GM19324 (cell line): ENCODE data around the gene DUSP6.

Source experiments
- ATAC-seq: cut with Tn5 transposase; IDR thresholded peaks from one replicate; pipeline ENCODE4 v1.9.1; 2021; ENCODE audit warnings: mild to moderate bottlenecking, moderate library complexity; ENCODE audit not compliant: unreplicated experiment, low FRiP score

DUSP6 gene

GRCh38 chr12:89376844-89377243 is 24.5 kb upstream of the DUSP6 start:
- ATAC-seq: no peak

- no peak for ATAC-seq
Observed at GRCh38 chr12:89376202-89376529, 23.9 kb upstream of the DUSP6 start.

DNA sequence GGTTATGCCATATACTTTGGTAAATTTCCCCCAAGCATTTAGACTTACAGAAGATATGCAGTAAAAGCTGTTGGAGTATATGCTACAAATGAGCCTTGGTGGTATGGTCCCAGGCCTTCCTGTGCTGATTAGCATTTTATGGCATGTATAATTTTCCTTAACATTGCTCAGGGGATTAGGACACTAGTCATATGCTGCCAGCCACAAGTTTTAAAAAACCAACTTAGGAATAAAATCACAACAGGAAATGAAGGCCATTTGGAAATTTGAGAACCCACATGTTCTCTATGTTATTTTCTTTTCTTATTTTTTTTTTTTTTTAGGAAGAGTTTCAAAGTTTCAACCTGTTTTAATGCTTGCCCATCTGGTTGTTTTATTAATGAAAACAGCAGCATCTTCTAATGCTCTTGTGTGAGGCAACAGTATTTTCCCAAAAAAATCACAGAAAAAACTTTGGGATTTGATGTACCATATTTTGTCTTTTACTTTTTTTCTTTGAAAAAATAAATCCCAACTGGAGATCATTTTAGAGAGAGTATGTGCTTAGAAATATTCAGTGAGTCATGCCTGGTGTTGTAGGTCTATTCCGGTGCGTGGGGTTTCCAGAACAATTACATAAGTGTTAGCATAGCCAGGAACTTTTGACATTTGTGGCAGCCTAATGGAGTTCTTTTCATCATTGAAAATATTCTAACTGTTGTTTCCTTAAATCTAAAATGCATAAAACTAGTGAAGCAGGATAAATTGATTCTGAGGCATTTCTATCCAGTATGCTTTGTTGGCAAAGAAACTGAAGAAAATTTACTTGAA is 21.7 kb upstream of the DUSP6 start:
- no peak for ATAC-seq

- ATAC-seq: no peak
Observed at GRCh38 chr12:89372584-89373370, 20.5 kb upstream of the DUSP6 start.

- ATAC-seq: no peak
Observed at GRCh38 chr12:89370850-89371249, 18.5 kb upstream of the DUSP6 start.

- ATAC-seq: no peak
Observed at GRCh38 chr12:89370421-89370831, 18.1 kb upstream of the DUSP6 start.

GRCh38 chr12:89369166-89369565 is 16.9 kb upstream of the DUSP6 start:
- ATAC-seq: no peak

DNA sequence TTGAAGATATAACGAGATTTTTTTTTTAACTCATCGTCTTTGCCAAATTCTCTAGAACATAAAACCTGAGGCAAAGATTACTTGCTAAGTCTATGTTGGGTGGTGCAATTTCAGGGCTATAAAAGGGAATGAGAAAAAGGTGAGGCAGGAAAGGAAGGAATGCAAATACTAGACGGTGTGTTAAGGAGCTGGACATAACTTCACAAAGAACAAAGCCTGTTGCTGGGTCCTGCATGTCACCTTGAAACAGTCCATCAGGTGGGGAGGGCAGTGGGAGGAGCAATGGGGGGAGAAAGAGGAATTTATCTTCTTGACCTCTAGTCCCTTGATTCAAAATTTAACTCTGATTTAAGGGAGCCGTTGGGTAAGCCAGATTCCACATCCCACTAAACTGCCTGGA is 16.1 kb upstream of the DUSP6 start:
- ATAC-seq: no peak

DNA sequence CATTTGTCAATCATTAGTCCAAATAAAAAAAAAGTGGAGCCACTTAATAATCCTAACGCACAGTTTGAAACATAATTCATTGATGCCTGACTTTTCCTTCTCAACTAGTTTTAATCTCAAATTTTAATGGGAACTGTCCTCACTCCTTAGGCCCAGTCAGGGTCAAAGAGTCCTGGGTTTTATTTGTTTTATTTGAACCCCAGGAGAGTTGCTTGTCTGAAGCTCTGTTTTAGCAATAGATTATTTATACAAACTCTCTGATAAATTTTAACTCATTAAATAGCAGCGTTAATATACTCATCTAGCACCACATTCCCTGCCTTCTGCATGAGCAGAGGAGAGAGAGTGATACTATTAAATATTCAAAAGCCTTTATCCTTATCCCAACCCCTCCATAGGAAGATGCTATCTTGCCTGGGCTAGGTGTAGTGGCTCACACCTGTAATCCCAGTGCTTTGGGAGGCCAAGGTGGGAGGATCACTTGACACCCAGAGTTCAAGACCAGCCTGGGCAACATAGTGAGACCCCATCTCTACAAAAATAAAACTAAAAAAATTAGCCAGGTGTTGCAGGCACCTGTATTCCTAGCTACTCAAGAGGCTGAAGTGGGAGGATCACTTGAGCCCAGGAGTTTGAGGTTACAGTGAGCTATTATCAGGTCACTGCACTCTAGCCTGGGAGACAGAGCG is 14.5 kb upstream of the DUSP6 start:
- ATAC-seq: no peak

- no peak for ATAC-seq
Observed at GRCh38 chr12:89364631-89365030, 12.3 kb upstream of the DUSP6 start.

GRCh38 chr12:89364058-89364457 is 11.8 kb upstream of the DUSP6 start:
- ATAC-seq: no peak

- no peak for ATAC-seq
Observed at GRCh38 chr12:89363582-89363981, 11.3 kb upstream of the DUSP6 start.

DNA sequence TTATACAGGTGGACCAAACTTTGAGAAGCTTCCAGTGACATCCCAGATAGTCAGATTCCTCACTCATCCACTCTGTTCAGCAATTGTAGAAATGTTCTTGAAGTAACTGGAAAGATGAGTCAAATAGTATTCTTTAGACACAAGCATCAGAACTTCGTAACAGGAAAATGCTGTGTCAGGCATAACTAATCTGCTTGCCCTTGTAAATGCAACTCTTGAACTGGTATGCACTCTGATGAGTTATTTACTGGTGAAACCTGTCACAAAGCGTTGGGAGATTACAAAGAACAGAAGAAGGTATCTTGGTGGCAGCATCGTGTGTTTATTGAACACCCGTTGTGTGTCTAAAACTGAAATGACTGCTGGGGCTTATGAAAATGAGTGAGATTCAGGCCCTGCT is 10.8 kb upstream of the DUSP6 start:
- no peak for ATAC-seq

DNA sequence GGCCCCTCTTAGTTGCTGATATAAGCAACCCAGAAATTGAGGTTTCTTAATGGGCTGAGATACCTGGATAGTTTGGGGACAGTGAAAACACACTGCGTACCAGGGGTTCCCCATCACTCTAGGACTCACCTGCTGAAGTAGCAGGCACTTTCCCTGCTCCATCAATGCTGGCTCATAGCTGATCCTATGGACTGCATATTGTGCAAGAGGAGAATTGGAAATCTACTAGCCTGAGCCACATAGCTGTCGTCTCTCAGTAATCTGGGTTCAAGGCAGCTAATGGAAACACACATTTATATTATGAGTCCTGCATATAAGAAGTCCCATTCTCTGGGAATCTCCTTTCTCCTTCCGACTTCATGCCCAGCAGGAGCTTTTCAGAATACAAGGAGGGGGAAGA is 7.3 kb upstream of the DUSP6 start:
- ATAC-seq: no peak

DNA sequence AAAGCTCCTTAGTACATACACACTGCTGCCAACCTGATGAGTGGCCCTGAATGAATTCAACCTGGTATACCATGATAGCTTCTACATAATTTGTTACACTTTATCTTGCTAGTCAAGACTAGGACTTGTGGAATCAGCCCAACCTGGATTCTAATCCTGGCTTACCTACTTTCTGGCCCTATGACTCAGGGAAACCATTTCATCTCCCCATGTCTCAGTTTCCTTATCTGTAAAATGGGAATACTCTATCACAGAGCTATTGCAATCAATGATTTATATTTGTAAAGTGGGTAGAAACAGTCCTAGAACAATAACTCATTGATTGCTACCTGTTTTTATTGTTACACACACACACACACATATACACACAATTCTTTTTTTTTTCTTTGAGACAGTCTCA is 6.5 kb upstream of the DUSP6 start:
- no peak for ATAC-seq

DNA sequence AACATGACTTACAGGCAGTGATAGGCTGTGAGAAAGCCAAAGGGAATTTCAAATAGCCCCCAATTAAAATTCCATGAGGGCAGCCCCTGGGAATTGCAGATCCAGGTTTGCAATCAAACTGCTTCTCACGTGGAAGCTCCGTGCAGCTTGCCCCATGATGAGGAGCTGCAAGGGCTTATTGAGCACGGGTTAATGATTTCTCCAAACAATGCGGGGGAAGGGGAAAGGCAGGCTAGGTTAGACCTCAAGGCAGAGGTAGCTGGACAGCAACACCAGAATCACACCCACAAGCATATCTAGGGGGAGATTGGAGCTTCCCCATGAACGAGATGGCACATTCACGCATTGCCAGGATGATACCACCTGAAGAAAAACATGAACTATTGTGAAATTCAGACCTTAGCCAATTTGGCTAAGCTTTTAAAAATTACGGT is 5.0 kb upstream of the DUSP6 start:
- ATAC-seq: no peak

- no peak for ATAC-seq
Observed at GRCh38 chr12:89356069-89356665, 3.9 kb upstream of the DUSP6 start.

DNA sequence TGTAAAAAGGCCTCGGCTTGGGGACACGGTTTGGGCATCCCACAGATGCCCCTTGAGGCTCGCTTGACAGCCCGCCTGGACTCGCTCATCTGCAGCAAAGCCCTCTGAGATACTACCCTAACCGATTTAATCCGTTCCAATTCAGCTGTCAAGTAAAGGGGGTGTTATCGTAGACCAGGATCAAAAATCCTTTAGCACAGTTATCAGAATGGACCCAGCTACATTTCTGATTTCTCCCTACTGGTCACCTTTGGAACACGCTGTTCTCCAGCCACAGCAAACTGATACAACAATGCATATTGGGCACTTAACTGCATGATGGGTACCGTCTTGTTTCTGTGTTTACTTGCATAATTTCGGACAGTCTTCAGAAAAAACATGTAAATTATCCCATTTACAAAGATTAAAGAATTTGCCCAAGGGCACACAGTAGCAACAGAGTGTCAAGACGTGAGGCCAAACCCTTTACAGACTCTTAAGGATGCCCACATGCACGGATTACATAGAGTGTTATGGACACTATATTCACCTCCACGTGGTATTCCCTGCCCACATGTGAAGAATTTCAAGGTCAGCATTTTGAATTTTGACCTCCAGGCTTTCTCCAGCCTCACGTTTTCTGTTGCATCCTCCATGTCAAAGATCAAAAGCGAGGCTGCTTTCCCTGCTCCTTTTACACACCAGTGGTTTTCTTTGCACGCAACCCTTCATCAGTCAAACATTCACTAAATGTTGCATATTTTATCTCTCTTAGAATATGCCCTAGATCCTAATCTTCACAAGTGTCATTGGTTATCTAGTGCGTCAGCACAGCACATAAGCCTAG is 3.2 kb upstream of the DUSP6 start:
- no peak for ATAC-seq

- ATAC-seq: no peak
Observed at GRCh38 chr12:89354612-89355067, 2.3 kb upstream of the DUSP6 start.
